Breast epithelium (tissue), 3 donors: Measurements from ENCODE around the gene KRT7.

ENCODE experiments used
- POLR2A ChIP-seq: fragments of 450-650 bp; IDR thresholded peaks from one replicate; pipeline ENCODE4 v1.6.1; 2016; ENCODE audit warnings: antibody characterized with exemption, mild to moderate bottlenecking, moderate library complexity
- TF ChIP-seq, protein P1 (sequence below), 3 donors: fragments of 450-650 bp; IDR thresholded peaks; one replicate each; pipeline ENCODE4 v1.5.1; 2016 to 2017; ENCODE audit warnings: antibody characterized with exemption in 3 of 3, mild to moderate bottlenecking in 3 of 3, moderate library complexity in 3 of 3

DNA sequence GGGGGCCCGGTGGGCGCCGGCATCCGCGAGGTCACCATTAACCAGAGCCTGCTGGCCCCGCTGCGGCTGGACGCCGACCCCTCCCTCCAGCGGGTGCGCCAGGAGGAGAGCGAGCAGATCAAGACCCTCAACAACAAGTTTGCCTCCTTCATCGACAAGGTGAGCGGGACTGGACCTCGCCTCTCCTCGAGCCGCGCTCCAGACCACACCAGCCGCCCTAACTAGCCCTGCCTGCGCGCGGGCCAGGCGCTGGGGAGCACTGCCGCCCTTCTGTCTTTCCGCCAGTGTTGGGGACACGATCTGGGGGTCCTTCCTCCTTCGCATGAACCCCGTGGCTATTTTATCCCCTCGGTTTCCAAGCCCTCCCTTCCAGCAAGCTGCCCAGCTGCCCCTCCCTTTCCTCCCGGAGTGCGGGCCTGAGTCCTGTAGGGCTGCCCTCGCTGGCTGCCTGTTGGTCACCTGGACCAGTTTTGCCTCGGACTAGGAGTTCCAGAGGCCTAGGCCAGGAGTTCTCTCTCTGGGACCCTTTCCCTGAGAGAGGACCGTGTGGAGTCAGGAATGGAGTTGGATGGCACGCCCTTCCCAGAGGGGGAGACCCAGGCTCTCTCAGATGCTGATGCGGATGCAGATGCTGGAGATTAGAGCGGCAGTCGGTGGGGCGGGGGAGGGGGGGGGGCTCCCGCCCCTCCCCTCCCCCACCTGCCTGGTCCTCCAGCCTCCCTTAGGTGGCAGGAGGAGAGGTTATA lies 592 bp downstream of the KRT7 start:
- TF ChIP-seq, protein P1, sequence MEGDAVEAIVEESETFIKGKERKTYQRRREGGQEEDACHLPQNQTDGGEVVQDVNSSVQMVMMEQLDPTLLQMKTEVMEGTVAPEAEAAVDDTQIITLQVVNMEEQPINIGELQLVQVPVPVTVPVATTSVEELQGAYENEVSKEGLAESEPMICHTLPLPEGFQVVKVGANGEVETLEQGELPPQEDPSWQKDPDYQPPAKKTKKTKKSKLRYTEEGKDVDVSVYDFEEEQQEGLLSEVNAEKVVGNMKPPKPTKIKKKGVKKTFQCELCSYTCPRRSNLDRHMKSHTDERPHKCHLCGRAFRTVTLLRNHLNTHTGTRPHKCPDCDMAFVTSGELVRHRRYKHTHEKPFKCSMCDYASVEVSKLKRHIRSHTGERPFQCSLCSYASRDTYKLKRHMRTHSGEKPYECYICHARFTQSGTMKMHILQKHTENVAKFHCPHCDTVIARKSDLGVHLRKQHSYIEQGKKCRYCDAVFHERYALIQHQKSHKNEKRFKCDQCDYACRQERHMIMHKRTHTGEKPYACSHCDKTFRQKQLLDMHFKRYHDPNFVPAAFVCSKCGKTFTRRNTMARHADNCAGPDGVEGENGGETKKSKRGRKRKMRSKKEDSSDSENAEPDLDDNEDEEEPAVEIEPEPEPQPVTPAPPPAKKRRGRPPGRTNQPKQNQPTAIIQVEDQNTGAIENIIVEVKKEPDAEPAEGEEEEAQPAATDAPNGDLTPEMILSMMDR (IDR thresholded peaks at IDR 0.05), result no peak
- TF ChIP-seq POLR2A, result no peak
